PFSK-1 (cell line): ENCODE data around the gene METTL14.

Experiments
- FOXP2 ChIP-seq: optimal IDR thresholded peaks from 2 replicates; pipeline ENCODE3; 2011; ENCODE audit warnings: borderline replicate concordance, control low read depth, inconsistent platforms; ENCODE audit not compliant: insufficient read depth; ENCODE audit errors: extremely low read length, extremely low read depth
- POLR2AphosphoS5 ChIP-seq: IDR thresholded peaks from 2 replicates; pipeline ENCODE4 v1.6.1; 2012; ENCODE audit warnings: low read depth, mild to moderate bottlenecking, control low read depth, low read length, moderate library complexity
- SIN3A ChIP-seq: IDR thresholded peaks from 2 replicates; pipeline ENCODE4 v1.6.1; 2012; ENCODE audit warnings: mild to moderate bottlenecking, low read length, moderate library complexity, borderline replicate concordance; ENCODE audit not compliant: insufficient read depth
- TAF1 ChIP-seq: IDR thresholded peaks from 2 replicates; pipeline ENCODE4 v1.6.1; 2012; ENCODE audit warnings: low read length, control low read depth, borderline replicate concordance; ENCODE audit not compliant: insufficient read depth
- TF ChIP-seq, protein P1 (sequence below), 2 experiments: IDR thresholded peaks; 2 replicates each; pipeline versions ENCODE4 v1.6.1 to v1.8.0; 2011 to 2012; ENCODE audit warnings: low read depth in 2 of 2, low read length in 2 of 2, control low read depth in 1 of 2, inconsistent platforms in 1 of 2, mild to moderate bottlenecking in 1 of 2, moderate library complexity in 1 of 2; ENCODE audit not compliant: insufficient read depth in 1 of 2

DNA sequence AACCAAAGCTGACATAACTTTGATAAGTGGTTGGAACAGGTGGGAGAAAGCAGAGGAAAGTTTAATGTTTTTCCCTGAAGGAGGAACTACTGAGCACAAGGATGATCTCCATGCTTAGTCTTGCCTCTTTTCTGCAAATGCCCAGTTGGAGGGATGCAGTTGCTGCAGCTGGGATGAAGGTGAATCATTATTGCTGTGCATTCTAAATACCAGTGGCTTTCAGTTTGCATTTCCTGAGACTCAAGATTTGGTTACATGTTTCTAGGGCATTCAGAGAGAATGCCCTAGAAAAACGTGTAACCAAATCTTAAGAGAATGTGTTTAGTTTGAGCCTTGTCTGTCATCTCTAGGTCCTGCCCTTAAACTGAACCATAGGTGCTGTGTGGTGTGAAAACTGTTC is 42.2 kb downstream of the METTL14 start:
- no peak for TF ChIP-seq POLR2AphosphoS5
- TF ChIP-seq, protein P1, sequence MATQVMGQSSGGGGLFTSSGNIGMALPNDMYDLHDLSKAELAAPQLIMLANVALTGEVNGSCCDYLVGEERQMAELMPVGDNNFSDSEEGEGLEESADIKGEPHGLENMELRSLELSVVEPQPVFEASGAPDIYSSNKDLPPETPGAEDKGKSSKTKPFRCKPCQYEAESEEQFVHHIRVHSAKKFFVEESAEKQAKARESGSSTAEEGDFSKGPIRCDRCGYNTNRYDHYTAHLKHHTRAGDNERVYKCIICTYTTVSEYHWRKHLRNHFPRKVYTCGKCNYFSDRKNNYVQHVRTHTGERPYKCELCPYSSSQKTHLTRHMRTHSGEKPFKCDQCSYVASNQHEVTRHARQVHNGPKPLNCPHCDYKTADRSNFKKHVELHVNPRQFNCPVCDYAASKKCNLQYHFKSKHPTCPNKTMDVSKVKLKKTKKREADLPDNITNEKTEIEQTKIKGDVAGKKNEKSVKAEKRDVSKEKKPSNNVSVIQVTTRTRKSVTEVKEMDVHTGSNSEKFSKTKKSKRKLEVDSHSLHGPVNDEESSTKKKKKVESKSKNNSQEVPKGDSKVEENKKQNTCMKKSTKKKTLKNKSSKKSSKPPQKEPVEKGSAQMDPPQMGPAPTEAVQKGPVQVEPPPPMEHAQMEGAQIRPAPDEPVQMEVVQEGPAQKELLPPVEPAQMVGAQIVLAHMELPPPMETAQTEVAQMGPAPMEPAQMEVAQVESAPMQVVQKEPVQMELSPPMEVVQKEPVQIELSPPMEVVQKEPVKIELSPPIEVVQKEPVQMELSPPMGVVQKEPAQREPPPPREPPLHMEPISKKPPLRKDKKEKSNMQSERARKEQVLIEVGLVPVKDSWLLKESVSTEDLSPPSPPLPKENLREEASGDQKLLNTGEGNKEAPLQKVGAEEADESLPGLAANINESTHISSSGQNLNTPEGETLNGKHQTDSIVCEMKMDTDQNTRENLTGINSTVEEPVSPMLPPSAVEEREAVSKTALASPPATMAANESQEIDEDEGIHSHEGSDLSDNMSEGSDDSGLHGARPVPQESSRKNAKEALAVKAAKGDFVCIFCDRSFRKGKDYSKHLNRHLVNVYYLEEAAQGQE (IDR thresholded peaks at IDR 0.05; ENCODE audit: insufficient read depth in 1 of 2, low read depth in 2 of 2, low read length in 2 of 2), result no peak
- no peak for TF ChIP-seq TAF1
- TF ChIP-seq SIN3A, result no peak
- TF ChIP-seq FOXP2, result no peak
